Left ventricle myocardium inferior (tissue), 1 donor: ENCODE data around the gene HEG1. TPM values are rescaled to one million over a fixed set of nuclear protein-coding genes. Genes with fewer than 3 reads are reported as not detected.

Experiments used
- DNase-seq: peaks from one replicate; pipeline ENCODE4 v3.0.0-alpha.2; 2020
- H3K27ac ChIP-seq: fragments of 200-600 bp; replicated peaks from 2 replicates; pipeline ENCODE4 v1.8.0; 2021
- H3K27me3 ChIP-seq: fragments of 200-600 bp; 2 replicates; pipeline ENCODE4 v1.8.0; 2021; ENCODE audit warnings: low read depth
- H3K36me3 ChIP-seq: fragments of 200-600 bp; 2 replicates; pipeline ENCODE4 v1.8.0; 2021
- H3K4me1 ChIP-seq: fragments of 200-600 bp; 2 replicates; pipeline ENCODE4 v1.8.0; 2021
- H3K4me3 ChIP-seq: fragments of 200-600 bp; 2 replicates; pipeline ENCODE4 v1.8.0; 2021; ENCODE audit warnings: mild to moderate bottlenecking, moderate library complexity
- H3K9me3 ChIP-seq: fragments of 200-600 bp; replicated peaks from 2 replicates; pipeline ENCODE4 v1.8.0; 2021
- CTCF ChIP-seq: fragments of 200-600 bp; IDR thresholded peaks from 2 replicates; pipeline ENCODE4 v1.8.0; 2021; ENCODE audit warnings: antibody characterized with exemption, mild to moderate bottlenecking, borderline replicate concordance
- intact Hi-C: fragments of 100-400 bp; cut with micrococcal nuclease; formaldehyde crosslinking; loops from one replicate; pipeline ENCODE4 v1.11.0; 2022
- total RNA-seq: library from RNA; stranded (reverse); fragmentation: NEBNext Ultra II Directional; extraction: Animal tissue kit (Norgen Biotek cat#: 25700); gene quantifications from one replicate; pipeline ENCODE4 v1.2.1, GENCODE V29; 2021
- donor health status: DM: no; HTN: yes; CAD: no; lungs with severe emphysema.

The HEG1 gene
- total RNA-seq, 1 donor from 2014 or later = 105 TPM

- H3K27me3 ChIP-seq = no peaks in the 10 kb centered on the region
Measured at GRCh38 chr3:125080077-125080476, 24.3 kb upstream of the HEG1 start.

GRCh38 chr3:125079675-125080045, 23.9 kb upstream of the HEG1 start:
- H3K4me1 ChIP-seq = peaks cover 7% of the 10 kb centered on the region
- no peaks in the 10 kb centered on the region for H3K36me3 ChIP-seq
- intact Hi-C loops = no loop called here
- no peak overlapping the region for H3K27ac ChIP-seq
- H3K4me3 ChIP-seq = no peak overlapping the region
- H3K27me3 ChIP-seq = no peaks in the 10 kb centered on the region
- no peaks in the 10 kb centered on the region for H3K9me3 ChIP-seq
- no peak for TF ChIP-seq CTCF
- no peak for DNase-seq

More at GRCh38 chr3:125080077-125080476, 24.3 kb upstream of the HEG1 start:
- H3K36me3 ChIP-seq = no peaks in the 10 kb centered on the region
- no peaks in the 10 kb centered on the region for H3K9me3 ChIP-seq
- DNase-seq = no peak
- TF ChIP-seq CTCF = no peak
- H3K4me1 ChIP-seq = peaks cover 7% of the 10 kb centered on the region
- intact Hi-C loops = no loop called here
- H3K4me3 ChIP-seq = no peak overlapping the region
- no peak overlapping the region for H3K27ac ChIP-seq

DNA sequence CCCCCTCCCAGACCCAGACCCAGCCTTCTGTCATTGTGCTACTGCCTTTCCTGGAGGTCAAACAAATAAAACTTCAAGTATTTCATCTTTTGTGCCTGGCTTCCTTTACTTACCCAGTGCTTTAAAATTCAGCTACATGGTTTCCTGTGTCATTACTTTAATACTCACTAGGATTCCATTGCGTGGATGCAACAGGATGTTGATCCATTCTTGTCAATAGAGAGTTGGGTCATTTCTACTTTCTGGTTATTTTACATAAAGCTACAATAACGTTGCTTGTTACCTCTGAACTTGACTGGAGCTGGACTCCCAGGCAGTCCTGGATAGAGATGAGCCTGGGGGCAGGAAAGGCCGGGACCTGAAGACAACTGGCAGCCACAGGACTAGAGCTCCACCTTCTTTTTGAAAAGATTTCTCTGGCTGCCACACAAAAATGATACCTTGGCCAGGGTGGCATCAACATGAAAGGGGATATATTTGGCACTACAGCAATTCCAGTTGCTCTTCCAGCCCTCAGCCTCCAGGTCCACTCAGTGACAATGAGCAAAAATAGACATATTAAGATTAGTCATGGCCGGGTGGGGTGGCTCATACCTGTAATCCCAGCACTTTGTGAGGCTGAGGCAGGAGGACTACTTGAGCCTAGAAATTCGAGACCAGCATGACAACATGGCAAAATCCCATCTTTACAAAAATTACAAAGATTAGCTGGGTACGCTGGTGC, 23.3 kb upstream of the HEG1 start:
- no peak overlapping the region for H3K4me3 ChIP-seq
- H3K27ac ChIP-seq = no peak overlapping the region
- H3K27me3 ChIP-seq = no peaks in the 10 kb centered on the region
- H3K4me1 ChIP-seq = peaks cover 7% of the 10 kb centered on the region
- intact Hi-C loops = no loop called here
- no peak for TF ChIP-seq CTCF
- H3K9me3 ChIP-seq = no peaks in the 10 kb centered on the region
- no peak for DNase-seq
- no peaks in the 10 kb centered on the region for H3K36me3 ChIP-seq

GRCh38 chr3:125077864-125078263, 22.1 kb upstream of the HEG1 start:
- intact Hi-C loops = no loop called here
- TF ChIP-seq CTCF = no peak

GRCh38 chr3:125076464-125076863, 20.7 kb upstream of the HEG1 start:
- H3K36me3 ChIP-seq = no peaks in the 10 kb centered on the region
- no peak for DNase-seq
- no peak overlapping the region for H3K27ac ChIP-seq
- TF ChIP-seq CTCF = no peak
- intact Hi-C loops = no loop called here
- no peaks in the 10 kb centered on the region for H3K9me3 ChIP-seq
- H3K4me1 ChIP-seq = peaks cover 7% of the 10 kb centered on the region
- H3K4me3 ChIP-seq = no peak overlapping the region
- H3K27me3 ChIP-seq = no peaks in the 10 kb centered on the region

More at GRCh38 chr3:125077864-125078263, 22.1 kb upstream of the HEG1 start:
- no peaks in the 10 kb centered on the region for H3K9me3 ChIP-seq
- peaks cover 7% of the 10 kb centered on the region for H3K4me1 ChIP-seq
- H3K27me3 ChIP-seq = no peaks in the 10 kb centered on the region
- DNase-seq = no peak
- H3K4me3 ChIP-seq = no peak overlapping the region
- H3K27ac ChIP-seq = no peak overlapping the region
- H3K36me3 ChIP-seq = no peaks in the 10 kb centered on the region
